HG02678 (cell line): Measurements from ENCODE around the gene PI4KA.

Experiments used
- ATAC-seq: cut with Tn5 transposase; IDR thresholded peaks from one replicate; pipeline ENCODE4 v1.9.1; 2021; ENCODE audit warnings: mild to moderate bottlenecking, moderate library complexity; ENCODE audit not compliant: unreplicated experiment

PI4KA gene

GRCh38 chr22:20794650-20795413, 63.8 kb downstream of the PI4KA start:
- no peak for ATAC-seq

- ATAC-seq = no peak
Measured at GRCh38 chr22:20793748-20794649, 64.6 kb downstream of the PI4KA start.

GRCh38 chr22:20792966-20793728, 65.5 kb downstream of the PI4KA start:
- no peak for ATAC-seq

GRCh38 chr22:20792221-20792965, 66.2 kb downstream of the PI4KA start:
- ATAC-seq = no peak

- no peak for ATAC-seq
Measured at GRCh38 chr22:20788627-20789344, 69.8 kb downstream of the PI4KA start.

- no peak for ATAC-seq
Measured at GRCh38 chr22:20787746-20788626, 70.6 kb downstream of the PI4KA start.

GRCh38 chr22:20787223-20787622, 71.4 kb downstream of the PI4KA start:
- ATAC-seq = no peak

- ATAC-seq = no peak
Measured at GRCh38 chr22:20786536-20786979, 72.1 kb downstream of the PI4KA start.

GRCh38 chr22:20786048-20786447, 72.6 kb downstream of the PI4KA start:
- ATAC-seq = no peak

GRCh38 chr22:20785415-20785814, 73.2 kb downstream of the PI4KA start:
- no peak for ATAC-seq

GRCh38 chr22:20783844-20784723, 74.5 kb downstream of the PI4KA start:
- ATAC-seq = no peak

GRCh38 chr22:20783300-20783673, 75.3 kb downstream of the PI4KA start:
- no peak for ATAC-seq

- no peak for ATAC-seq
Measured at GRCh38 chr22:20782596-20783299, 75.9 kb downstream of the PI4KA start.

- no peak for ATAC-seq
Measured at GRCh38 chr22:20782083-20782482, 76.5 kb downstream of the PI4KA start.

GRCh38 chr22:20781272-20781990, 77.2 kb downstream of the PI4KA start:
- ATAC-seq = no peak

GRCh38 chr22:20779818-20780158, 78.8 kb downstream of the PI4KA start:
- ATAC-seq = no peak
